ENCODE results near the gene SLC7A10. TPM values are rescaled to one million over a fixed set of nuclear protein-coding genes. Genes with fewer than 3 reads are reported as not detected.

Gene SLC7A10
- total RNA-seq, 3 donors from 2014 or later (not counting 1 experiment from before 2014, with no cell fraction given) = not detected

GRCh38 chr19:33261511-33262189, 36.0 kb upstream of the SLC7A10 start:
- H3K27me3 Mint-ChIP-seq (ENCODE audit: low read depth in 2 of 2) = no peaks in the 10 kb centered on the region
- ATAC-seq (no peak), DNase-seq (no peak)
- H3K4me3 ChIP-seq (ENCODE audit: low read length) = no peak overlapping the region
- H3K36me3 ChIP-seq (ENCODE audit: control insufficient read depth, insufficient read depth, low read length) = no peaks in the 10 kb centered on the region
- peak overlapping the region; percentile 4 for H3K4me3 Mint-ChIP-seq
- peak overlapping the region; percentile 0 to 45 for H3K27ac Mint-ChIP-seq
- H3K4me1 ChIP-seq (ENCODE audit: control insufficient read depth, insufficient read depth, low read length) = peaks cover 26% of the 10 kb centered on the region
- H3K4me1 Mint-ChIP-seq = peaks cover 6 to 24% of the 10 kb centered on the region in 2 donors
- no peaks in the 10 kb centered on the region for H3K9me3 Mint-ChIP-seq
- H3K9me3 ChIP-seq (ENCODE audit: control insufficient read depth, insufficient read depth, low read length) = no peaks in the 10 kb centered on the region
- no peaks in the 10 kb centered on the region for H3K27me3 ChIP-seq (ENCODE audit: control insufficient read depth, insufficient read depth, low read length)
- H3K36me3 Mint-ChIP-seq = no peaks in the 10 kb centered on the region
- TF ChIP-seq CTCF (IDR thresholded peaks at IDR 0.05) = no peak
- H3K27ac ChIP-seq (ENCODE audit: low read length) = peak overlapping the region; percentile 14
- intact Hi-C loops (cut with micrococcal nuclease) = no loop called here
- WGBS (ENCODE audit: insufficient coverage) = 74% methylated on average over 13 of the region's 14 CpGs

GRCh38 chr19:33260628-33261418, 35.2 kb upstream of the SLC7A10 start:
- H3K4me1 Mint-ChIP-seq = peaks cover 6 to 24% of the 10 kb centered on the region in 2 donors
- H3K27me3 ChIP-seq (ENCODE audit: control insufficient read depth, insufficient read depth, low read length) = no peaks in the 10 kb centered on the region
- no peak overlapping the region for H3K4me3 ChIP-seq (ENCODE audit: low read length)
- H3K36me3 ChIP-seq (ENCODE audit: control insufficient read depth, insufficient read depth, low read length) = no peaks in the 10 kb centered on the region
- peak overlapping the region; percentile 0 to 56 for H3K27ac Mint-ChIP-seq
- no peaks in the 10 kb centered on the region for H3K9me3 ChIP-seq (ENCODE audit: control insufficient read depth, insufficient read depth, low read length)
- ATAC-seq (peak; percentile 46 to 64 (median 60)), DNase-seq (no peak)
- H3K27me3 Mint-ChIP-seq (ENCODE audit: low read depth in 2 of 2) = no peaks in the 10 kb centered on the region
- no peaks in the 10 kb centered on the region for H3K9me3 Mint-ChIP-seq
- 3% methylated on average over 24 of the region's 24 CpGs for WGBS (ENCODE audit: insufficient coverage)
- H3K36me3 Mint-ChIP-seq = no peaks in the 10 kb centered on the region
- intact Hi-C loops (cut with micrococcal nuclease) = no loop called here
- H3K4me3 Mint-ChIP-seq = peak overlapping the region; percentile 76
- H3K27ac ChIP-seq (ENCODE audit: low read length) = peak overlapping the region; percentile 14
- peaks cover 26% of the 10 kb centered on the region for H3K4me1 ChIP-seq (ENCODE audit: control insufficient read depth, insufficient read depth, low read length)
- no peak for TF ChIP-seq CTCF (IDR thresholded peaks at IDR 0.05)

- no peaks in the 10 kb centered on the region for H3K9me3 ChIP-seq (ENCODE audit: control insufficient read depth, insufficient read depth, low read length)
- peaks cover 6 to 19% of the 10 kb centered on the region in 2 donors for H3K4me1 Mint-ChIP-seq
- H3K4me3 ChIP-seq (ENCODE audit: low read length) = no peak overlapping the region
Measured at GRCh38 chr19:33259539-33259938, 33.9 kb upstream of the SLC7A10 start.

More at GRCh38 chr19:33259539-33259938, 33.9 kb upstream of the SLC7A10 start:
- no peak for TF ChIP-seq CTCF (IDR thresholded peaks at IDR 0.05)
- Mint-ChIP-seq H3K4me3 (no peak overlapping the region), H3K27ac (no peak overlapping the region), H3K27me3 (ENCODE audit: low read depth in 2 of 2) (no peaks in the 10 kb centered on the region), H3K9me3 (no peaks in the 10 kb centered on the region), H3K36me3 (no peaks in the 10 kb centered on the region)
- Histone ChIP-seq H3K27me3 (ENCODE audit: control insufficient read depth, insufficient read depth, low read length) (no peaks in the 10 kb centered on the region), H3K36me3 (ENCODE audit: control insufficient read depth, insufficient read depth, low read length) (no peaks in the 10 kb centered on the region), H3K4me1 (ENCODE audit: control insufficient read depth, insufficient read depth, low read length) (peaks cover 26% of the 10 kb centered on the region), H3K27ac (ENCODE audit: low read length) (no peak overlapping the region)
- DNase-seq (no peak), ATAC-seq (no peak)
- 91% methylated on average over 6 of the region's 6 CpGs for WGBS (ENCODE audit: insufficient coverage)
- intact Hi-C loops (cut with micrococcal nuclease) = no loop called here

All from natural killer cell (primary cell).